Stimulated activated CD4-positive, alpha-beta T cell treated with anti-CD3 and anti-CD28 coated beads, Interleukin-2, amount 100 ng/mL, for 48 hours (primary cell): ENCODE results near the gene RPS6KA2.
A peak's percentile ranks its signal among the peaks of the same experiment; 100 is the strongest.

ENCODE experiments used
- DNase-seq, 2 donors: peaks; one replicate each; pipeline ENCODE4 v3.0.0-alpha.2; 2020

The RPS6KA2 gene

DNA sequence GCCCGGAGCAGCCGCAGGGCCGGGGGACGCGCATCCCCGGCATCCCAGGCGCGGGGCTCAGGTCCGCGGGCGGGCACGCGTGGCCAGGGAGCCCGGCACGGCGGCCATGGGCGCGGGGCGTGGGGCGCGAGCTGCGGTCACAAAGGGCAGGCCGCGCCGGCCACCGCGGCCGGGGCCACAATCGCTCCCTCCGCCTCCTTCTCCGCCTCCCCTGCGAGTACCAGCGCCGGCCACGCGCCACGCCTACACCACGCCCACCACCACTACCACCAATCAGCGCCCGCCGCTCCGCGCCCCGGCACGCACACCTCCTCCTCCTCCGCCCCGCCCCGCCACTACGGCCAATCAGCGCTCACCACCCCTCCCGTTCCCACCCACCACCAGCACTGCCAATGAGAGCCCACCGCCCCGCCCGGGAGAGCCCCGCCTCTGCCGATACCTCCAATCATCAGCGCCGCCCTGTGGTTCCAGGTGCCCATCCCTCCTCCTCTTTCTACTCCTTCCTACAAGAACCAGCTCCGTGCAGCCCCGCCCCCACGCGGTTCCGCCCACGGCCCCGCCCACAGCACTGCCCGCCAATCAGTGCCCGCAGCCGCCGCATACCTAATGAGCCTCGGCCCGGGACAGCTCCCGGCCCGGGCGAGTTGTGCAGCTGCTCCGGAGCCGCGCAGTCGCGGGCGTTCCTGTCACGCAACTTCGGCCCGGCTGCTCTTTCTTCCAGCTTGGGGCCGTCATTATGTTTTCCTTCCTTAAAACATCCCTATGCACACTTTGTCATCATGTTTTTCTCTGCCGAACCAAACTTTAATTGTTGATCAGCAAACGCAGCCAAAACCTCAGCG lies at the start of gene RPS6KA2:
Gene RPS6KA2, minus strand, starts transcription at position 219 of the 842 bp plus-strand sequence. CDS start 232 bp downstream, outside the sequence.
- DNase-seq: peak; percentile 99 to 100

DNA sequence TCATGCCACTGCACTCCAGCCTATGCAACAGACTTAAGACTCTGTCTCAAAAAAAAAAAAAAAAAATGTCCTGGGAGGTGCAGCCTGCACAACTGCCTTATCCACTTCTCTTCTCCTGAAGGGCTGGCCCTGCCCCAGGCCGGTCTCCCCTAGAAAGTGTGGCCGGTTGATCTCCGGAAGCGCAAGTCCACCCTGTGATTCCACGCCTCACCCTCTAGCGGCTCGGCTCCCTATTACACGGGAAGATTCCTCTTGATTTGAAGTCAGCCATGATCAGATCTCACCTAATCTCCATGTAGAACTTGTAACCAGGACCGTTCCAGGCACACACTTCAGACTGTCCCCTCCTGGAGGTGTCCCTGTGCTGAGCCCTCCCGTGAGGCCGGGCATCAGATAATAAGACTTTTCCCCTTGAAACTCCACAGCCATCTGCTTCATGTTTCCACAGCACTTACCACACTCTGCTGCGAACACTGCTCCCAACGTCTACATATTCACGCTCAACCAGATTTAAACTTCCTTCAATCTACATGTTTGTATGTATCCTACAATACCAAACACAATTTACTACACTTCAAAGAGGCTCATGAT lies 49.3 kb upstream of the RPS6KA2 start:
- DNase-seq: no peak

GRCh38 chr6:166675736-166676135 lies 48.7 kb upstream of the RPS6KA2 start:
- DNase-seq: no peak

- DNase-seq: no peak
These were observed 46.3 kb upstream of the RPS6KA2 start for GRCh38 chr6:166673309-166673708.

DNA sequence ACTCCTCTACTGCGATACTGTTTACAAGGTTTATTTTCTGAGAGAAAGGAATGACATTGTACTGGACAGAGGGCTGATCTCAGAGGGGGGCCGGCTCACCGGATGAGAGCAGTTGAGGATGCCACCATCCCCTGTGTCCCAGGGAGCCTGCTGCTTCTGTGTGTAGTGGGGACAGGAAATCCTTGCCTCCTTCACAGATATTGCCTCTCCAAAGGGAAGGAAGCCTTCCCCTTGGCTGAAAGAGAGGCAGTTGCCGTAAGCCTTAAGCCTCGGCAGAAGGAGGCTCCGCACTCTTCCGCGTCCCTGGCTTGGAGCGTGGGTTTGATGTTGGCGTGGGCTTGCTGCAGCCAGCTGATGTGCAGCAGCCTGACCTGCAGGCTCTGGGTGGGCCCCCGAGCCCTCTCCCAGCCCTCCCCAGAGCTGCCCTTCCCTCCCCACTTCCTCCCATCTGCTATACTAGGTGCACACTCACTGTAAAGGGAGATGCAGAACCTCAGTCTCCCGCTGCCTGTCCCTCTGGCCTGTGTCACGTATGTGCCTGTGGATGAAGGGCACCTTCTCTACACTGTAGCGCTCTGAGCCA lies 45.7 kb upstream of the RPS6KA2 start:
- no peak for DNase-seq

DNA sequence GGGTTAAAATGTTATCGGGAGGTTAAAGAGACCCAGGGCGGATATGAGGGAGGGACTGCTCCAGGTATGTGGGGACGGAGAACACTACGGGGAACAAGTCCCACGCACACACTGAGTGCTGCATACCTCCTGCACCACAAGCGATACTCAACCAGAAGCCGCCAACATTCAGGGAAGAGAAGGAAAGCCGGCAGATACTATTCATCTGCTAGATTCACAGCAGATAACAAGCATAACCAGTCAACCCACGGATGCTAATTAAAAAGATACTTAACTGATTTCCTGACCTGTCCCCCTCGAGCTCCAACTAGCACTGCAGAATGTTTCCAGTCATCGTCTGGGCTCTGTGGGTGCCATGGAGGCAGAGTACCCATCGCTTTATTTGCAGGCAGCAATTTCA lies 45.1 kb upstream of the RPS6KA2 start:
- no peak for DNase-seq

- DNase-seq: no peak
These were observed 44.5 kb upstream of the RPS6KA2 start for GRCh38 chr6:166671434-166672081.

- DNase-seq: no peak
These were observed 43.8 kb upstream of the RPS6KA2 start for GRCh38 chr6:166670894-166671293.

GRCh38 chr6:166670013-166670412 lies 43.0 kb upstream of the RPS6KA2 start:
- DNase-seq: no peak

DNA sequence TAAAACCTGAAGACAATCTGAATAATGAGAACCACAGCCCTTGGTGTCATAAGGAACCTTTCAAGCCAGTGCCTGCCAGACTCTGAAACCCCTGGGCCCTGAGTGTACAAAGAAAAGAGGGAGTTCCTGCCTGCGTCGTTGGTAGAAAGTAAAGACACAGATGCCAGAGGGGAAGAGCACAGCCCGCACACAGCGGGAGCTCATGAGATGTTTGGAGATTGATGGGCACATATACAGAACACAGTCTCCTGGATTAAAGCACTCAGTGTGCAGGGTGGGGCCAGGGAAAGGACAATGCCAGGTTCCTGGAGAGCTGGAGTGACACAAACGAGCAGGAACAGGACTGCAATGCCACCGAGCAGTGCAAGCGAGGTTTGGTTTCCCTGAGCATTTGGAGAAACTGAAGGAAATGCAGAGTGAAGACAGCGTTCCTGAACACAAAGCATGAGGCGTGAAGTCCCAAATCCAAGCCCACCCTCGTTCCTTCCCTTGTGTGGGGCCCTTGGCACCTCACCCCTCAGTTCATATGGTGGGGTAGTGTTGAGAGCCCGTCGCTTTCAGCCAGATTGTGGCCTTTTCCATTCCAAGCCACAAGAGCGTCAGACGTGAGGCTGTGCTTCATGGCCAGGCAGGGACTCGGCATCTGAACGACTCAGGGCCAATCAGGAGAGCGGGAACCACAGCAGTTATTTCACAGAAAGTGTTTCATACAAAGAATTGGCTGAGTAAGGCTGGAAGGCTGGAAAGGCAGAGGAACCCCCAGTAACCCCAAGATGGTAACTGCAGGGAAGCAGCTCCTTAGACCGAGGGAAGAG lies 41.0 kb upstream of the RPS6KA2 start:
- no peak for DNase-seq

DNA sequence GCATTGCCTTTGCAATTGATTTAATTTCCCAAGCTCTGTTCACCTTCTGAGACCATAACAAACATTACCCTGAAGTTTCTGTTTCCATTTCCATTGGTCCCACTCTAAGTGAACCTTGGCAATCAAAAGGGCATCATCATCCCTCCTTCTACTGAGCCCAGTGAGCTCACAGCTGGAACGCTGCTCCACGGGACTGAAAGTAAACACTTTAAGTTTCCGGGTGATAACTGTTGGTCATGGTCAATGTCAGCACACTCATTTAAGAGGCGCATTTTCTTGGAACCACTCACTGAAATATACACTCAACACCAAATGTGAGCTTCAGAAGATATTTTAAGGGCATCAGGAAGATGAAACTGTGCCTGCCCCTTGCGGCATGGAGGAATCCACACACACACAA lies 37.1 kb upstream of the RPS6KA2 start:
- DNase-seq: no peak

DNA sequence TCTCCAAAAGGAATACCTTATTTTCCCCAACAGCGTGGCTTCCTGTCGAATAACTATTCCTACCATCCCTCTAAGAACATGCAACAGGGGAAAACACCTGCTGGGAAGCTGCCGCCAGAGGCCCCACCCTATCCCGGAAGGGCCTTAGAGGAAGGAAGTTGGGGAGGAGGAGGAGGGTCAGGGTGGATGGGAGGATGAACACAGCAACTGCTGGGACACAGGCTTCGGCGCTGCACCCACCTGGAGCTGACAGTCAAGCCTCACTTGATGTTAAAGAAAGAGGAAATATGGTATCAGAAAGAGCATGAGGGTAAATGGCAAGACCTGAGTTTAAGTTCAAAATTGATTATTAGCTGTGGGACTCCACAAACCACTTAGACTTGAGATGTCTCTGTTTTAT lies 36.5 kb upstream of the RPS6KA2 start:
- no peak for DNase-seq

DNA sequence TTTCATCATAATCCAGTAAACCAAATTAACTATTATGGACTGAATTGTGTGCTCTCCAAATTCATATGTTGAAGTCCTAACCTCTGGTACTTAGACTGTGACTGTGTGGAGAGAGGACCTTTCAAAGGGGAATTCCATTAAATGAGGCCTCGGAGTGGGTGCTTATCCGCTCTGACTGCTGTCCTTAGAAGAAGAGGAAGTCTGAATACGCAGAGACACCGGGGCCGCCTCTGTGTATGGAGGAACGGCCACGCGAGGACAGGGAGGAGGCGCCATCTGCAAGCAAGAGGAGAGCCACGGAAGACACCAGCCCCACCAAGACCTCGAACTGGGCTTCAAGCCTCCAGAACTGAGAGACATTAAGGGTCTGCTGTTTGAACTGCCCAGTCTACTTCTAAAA lies 35.6 kb upstream of the RPS6KA2 start:
- no peak for DNase-seq

DNA sequence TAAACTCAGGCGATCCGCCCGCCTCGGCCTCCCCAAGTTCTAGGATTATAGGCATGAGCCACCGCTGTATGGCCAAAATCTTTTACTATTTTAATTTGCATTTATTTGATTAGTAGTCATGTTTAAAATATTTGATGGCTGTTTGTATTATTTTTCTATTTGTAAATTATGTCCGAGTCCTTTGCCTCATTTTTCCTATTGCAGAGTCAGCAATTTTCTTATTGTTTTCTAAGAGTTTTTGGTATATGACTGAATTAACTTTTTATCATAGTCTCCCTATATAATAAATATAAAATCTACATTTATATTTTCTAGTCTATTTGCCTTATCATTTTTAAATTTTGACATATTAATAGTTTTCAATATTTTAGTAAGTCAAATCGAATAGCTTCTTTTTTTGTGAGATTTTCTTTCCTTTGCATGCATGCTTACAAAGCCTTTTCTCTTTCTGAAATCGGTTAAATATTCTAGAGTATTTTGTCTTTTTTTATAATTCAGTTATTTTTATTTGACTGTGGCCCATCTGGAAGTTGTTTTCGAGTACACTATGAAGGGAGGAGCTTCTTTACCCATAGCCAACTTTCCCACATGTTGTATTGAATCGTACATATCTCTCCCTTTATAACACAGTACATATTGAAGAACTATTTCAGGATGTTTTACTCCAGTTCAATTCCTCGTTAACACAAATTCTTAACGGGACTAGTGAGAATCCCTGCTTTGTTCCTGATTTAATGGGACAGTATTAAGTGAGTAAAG lies 34.5 kb upstream of the RPS6KA2 start:
- no peak for DNase-seq

GRCh38 chr6:166660157-166660688 lies 33.2 kb upstream of the RPS6KA2 start:
- DNase-seq: no peak

GRCh38 chr6:166659581-166659980 lies 32.5 kb upstream of the RPS6KA2 start:
- DNase-seq: no peak

DNA sequence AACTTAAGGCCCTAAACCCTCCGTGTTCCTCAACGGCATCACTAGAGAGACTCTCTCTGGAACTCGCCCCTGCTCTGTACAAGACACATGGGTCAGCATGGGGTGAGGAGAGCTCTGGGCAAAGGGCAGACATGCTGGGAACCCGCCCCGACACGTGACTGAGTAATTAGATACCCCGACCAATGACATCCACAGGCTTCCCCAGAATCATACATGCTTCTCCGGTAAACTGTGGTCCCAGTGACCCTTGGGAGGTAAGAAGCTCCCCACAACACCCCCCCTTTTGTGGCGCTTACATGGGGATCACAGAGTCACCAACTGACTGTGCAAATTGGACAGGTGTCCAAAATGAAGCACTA lies 31.7 kb upstream of the RPS6KA2 start:
- no peak for DNase-seq

DNA sequence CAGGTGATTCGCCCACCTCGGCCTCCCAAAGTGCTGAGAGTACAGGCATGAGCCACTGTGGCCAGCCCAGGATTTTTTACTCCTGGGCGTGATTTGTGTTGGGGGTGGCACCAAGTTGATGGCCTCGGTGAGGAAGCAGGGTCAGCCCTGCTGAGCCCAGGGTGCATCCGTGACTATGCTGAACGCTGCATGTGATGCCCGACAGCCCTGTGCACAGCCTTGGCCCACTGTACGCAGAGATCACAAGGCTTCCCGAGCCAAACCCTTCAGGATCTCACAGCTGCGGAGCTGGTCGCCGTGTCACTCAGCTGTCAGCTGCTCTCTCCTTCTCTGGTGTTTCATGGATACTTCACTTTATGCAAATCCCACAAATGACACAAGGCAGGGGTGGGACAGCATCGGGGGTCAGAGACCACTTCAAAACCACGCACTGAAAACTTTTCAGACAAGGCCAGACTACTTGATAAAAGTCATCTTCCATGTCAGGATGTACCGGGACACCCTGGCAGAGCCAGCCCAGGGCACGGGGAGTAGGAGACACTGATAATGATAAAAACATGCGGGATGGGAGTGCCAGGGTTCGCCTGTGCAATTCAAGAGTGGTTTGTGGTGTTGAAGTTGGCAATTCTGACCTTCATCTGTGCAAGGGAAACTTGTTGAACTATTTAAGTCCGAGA lies 31.2 kb upstream of the RPS6KA2 start:
- no peak for DNase-seq

DNA sequence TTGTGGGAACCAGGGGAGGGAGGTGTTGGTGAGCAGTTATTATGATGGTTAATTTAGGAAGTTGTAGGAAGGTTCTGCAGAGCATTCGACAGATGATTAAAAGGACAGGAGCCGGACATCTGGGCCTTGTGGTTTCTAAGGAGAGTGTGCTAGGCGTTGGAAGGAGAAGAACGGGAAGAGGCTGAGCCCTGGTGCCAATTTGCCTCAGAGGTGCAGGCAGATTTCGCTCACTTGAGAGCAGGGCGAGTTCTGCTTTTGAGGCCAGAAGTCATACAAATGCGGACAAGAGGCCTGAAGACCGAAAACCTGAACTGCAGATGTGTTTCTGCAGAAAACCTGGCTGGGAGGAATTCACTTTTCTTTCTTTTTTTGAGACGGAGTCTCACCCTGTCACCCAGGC lies 30.5 kb upstream of the RPS6KA2 start:
- no peak for DNase-seq

DNA sequence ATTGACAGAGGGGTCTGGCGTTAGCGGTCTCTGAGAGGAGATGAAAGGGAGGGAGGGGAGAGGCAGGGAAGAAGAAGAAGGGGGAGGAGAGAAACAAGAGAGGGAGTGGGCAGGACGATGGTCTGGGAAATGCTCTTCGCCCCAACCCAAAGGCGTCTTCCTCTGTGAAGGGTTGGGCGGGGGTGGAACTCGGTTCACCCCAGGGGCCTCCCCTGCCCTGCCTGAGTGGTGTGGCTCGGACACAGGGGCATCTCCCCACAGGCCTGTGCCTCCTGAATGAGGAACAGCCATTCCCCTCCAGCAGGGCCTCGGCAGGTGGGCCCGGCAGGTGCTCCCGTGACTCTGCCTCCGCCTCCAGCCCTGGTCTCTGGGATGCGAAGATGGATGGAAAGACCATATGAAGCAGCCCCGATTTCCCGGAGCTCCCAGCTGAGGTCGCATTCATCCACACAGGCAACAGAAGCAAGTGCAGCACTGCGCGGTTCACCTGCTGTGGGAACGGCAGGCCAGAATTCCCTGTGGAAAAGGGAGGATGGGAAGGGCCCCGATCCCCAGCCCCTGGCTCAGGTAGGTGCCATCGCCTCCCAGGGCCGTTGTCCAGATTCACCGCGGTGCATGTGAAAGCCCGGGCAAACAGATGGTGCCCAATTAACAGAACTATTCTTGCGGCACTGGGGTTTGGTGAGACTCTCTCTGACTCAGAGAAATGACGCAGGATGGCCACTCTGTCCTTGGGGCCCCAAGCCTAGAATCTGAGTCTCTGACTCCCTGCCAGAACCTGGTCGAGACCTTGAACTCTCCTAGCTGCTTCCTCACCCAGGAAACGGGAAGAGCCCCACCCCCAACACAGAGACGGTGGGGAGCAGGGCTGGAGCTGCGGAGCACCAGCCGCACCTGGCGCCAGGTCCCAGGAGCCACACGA lies 29.4 kb upstream of the RPS6KA2 start:
- no peak for DNase-seq
